ENCODE data around the gene TTC23.

TTC23 gene

DNA sequence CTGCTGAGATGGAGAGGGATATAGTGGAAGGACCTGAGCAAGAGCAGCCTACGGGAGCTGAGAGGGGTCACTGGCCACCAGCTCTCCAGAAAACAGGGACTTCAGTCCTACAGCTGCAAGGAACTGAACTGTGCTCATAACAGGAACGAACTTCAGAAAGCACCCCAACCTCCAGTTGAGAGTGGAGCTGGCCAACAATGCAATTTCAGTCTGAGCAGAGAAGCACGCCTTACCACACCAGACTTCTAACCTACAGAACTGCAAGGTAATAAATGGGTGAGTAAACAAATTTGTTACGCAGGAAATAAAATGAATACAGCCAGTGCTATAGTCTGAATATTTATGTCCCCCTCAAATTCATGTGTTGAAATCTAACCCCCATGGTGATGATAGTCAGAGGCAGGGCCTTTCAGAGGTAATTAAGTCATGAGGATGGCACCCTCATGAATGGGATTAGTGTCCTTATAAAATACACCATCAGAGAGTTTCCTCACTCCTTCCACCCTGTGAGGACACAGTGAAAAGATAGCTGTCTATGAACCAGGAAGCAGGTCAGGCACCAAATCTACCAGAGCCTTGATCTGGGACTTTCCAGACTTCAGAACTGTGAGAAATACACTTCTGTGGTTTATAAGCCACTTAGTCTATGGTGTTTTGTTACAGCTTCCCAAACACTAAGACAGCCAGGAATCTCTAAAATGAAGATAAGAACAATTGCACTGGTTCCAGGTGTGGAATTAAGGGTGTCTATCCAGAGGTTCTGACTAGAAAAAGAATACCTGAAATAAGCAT, 85.9 kb downstream of the TTC23 start:
- DNase-seq = no peak

DNA sequence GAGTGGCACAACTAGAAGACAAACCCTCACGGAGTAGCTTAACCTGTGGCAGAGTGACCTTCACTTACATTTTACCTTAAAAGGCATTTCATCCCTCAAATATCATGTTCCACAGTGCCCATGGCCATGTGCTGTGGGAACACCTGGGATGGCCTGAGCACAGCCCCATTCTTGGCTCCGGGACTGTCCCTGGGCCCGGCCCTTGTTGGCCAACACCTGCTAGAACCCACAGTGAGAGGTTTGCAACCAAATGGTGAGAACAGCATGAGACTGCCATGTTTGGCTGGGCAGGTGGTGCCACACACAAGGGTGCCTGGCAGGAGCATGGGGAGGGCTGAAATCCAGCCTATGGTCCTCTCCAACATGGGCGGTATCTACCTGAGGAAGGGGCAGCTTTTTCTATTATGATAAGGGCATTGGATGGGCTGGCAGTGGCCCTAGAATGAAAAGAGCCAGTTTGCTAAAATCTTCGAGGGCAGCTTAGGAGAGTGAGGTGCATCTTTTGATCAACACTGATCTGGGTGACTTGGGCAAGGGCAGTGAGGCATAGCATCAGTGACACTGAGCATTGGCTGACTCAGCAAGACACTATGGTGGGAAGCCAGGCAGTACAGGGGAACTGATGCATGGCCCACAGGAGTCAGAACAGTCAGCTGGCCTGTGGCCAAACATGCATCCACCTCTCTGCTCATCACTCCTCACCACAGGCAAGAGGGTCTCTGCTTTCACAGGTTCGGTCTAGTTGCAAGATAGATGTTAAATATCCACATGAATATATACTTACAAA, 90.6 kb downstream of the TTC23 start:
- DNase-seq = no peak

DNA sequence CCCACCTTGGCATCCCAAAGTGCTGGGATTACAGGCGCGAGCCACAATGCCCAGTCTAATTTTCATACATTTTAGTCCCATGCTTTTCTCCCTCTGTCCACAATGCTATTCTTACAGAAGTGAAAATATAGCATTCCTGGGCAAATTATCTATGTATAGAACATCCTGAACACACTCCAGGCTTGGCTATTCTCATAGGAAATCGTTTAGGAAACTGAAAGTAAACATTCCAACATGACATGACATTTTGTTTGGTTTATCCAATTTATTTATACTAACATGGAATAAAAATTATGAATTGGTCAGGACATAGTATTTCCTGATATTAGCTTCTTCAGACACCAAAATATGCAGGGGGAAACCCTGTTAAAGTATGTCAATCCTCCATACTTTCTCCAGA, 91.9 kb downstream of the TTC23 start:
- DNase-seq = no peak

- DNase-seq = no peak
These were observed 93.4 kb downstream of the TTC23 start for GRCh38 chr15:99155961-99156443.

GRCh38 chr15:99154271-99154670, 95.1 kb downstream of the TTC23 start:
- DNase-seq = no peak

DNA sequence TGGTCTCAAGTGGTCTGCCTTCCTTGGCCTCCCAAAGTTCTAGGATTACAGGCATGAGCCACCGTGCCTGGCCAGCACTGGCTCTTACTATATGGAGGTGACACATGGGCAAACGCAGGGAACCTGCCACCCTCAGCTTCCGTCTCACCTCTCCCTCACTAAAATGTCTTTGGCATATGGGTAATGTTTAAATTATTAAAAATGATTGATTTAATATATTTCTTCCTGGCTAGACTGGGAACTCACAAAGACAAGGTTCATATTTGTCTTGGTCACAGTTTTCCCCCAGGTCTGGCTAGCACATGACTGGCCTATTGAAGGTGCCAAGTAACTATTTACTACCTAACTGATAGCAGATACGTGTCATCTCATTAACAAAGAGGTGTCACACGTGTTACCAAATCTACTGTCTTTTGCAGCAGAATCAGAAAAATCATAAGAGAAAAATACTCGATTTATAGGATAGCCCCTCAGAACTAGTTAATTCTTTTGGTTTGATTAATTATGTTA, 96.3 kb downstream of the TTC23 start:
- no peak for DNase-seq

GRCh38 chr15:99151156-99151555, 98.2 kb downstream of the TTC23 start:
- DNase-seq = no peak

DNA sequence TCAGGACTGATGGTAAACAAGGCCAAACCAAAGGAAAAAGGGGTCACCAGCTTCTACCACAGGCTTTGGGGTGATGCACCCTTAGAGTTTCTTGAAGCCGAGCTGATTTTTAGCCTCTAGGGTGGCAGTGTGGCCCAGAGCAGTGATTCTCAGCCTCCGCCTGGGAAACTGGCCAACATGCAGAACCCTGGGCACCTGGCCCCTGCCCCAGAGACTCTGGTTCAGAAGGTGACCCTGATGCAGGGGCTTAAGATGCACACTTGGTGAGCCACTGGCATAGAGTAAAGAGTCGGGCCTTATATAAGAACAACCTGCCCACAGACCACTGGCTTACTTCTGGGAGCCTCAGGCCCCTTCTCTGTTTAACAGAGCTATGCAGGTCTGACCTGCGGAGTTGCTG, 100.0 kb downstream of the TTC23 start:
- DNase-seq = no peak

- no peak for DNase-seq
These were observed 100.5 kb downstream of the TTC23 start for GRCh38 chr15:99148851-99149276.

DNA sequence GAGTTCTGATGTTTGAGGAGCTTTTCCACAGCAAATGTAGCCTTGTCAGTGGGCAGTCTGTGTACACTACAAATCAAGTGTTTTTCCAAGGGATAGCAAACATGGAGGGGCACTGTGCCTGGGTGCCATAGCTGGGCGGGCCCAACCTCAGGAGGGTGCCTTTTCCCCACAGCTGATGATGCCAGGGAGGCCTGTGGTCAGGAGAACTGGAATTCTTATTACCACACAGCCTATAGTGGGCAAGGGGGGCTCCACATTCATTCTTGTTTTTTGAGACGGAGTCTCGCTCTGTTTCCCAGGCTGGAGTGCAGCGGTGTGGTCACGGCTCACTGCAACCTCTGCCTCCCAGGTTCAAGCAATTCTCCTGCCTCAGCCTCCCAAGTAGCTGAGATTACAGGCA, 102.7 kb downstream of the TTC23 start:
- DNase-seq = no peak

DNA sequence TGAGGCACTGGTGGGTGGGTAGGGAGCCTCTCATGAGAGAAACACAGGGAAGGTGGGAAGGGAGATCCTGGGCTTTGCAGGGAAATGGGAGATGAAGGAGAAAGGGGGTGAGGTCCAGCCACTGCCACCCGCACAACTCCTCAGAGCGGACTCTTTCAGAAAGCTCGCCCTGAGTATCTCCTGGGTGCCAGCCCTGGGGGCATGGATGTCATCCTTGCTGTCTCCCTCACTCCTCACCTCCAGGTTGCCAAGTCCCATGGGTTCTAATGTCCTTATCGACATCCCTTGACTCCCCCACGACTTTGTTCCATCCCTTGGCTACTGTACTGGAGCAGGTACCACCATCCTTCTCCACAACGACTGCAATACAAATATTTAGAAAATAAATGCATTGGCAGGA, 103.6 kb downstream of the TTC23 start:
- no peak for DNase-seq

DNA sequence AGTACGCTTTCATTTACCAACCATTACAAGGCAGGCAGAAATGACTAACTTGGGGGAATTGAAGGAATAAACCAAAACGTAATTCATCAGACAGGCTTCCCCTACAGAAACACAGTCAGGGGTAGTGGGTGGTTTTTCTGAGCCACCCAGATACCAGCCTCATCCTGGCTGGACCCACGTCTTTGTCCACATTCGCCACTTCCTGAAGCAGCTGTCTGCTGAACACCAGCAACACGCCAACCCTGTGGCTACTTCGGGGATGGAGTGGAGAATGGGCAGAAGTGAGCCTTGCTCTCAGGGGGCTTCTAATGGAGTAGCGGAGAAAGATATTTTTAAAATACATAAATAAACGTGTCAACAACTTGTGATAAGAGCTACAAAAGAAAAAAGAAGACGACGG, 104.4 kb downstream of the TTC23 start:
- DNase-seq = no peak

DNA sequence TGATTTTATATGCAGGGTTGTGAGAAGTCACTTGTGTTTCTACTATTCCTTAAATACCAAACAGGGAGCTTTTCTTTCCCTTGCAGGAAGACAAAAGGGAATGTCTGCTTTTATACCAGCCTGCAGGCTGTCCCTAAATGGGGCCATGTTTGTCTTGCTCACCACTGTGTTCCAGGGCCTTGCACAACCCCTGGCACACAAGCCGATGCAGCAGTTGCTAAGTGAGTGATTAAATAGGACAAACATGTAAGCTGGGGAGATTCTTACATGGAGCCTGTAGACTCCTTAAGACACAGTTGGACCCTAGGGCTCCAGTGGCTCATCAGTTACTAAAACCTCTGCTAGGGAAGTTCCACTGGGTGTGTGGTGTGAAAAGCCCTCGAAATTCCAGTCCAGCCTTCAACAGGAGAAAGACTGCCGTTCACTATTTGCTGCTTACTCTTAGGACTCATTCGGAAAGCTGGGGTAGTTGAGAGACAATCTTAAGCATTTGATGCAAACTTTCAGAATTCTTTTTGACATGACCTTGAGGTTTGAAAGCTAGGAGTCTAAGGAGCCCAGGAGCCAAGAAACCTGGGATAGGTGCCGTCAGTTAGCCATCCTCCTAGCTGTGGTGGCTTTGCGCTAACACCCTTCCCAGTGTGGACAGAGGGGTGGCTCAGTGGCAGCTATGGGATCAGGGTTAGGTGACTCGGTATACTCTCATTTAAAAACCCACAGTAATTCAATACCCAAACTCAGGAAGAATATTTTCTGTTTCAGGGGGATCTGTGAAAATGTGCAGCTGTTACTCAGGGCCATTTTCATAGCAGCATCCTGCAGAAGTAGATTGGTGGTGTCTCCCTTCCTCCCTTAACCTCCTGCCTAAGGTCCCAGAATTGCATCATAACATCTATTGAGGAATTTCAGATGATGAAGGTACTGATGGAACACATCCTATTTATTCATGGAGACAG, 105.4 kb downstream of the TTC23 start:
- DNase-seq = no peak

DNA sequence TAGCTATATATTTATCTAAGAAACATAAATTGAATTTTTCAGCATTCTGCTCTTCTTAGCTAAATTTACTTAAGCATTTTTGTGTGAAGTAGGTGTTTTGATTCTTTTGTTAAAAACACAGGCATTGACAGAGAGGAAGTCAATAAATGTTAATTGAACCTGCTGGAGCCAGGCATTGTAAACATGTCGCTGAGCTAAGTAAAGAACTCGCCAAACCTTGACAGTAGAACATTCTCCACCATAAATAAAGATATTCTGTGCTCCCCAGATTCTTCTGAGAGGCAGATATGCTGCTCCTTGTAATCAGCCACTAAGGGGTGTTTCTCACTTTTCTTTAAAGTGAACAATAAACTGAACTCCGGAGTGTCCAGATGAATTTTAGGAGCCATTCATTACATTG, 106.1 kb downstream of the TTC23 start:
- DNase-seq = no peak

DNA sequence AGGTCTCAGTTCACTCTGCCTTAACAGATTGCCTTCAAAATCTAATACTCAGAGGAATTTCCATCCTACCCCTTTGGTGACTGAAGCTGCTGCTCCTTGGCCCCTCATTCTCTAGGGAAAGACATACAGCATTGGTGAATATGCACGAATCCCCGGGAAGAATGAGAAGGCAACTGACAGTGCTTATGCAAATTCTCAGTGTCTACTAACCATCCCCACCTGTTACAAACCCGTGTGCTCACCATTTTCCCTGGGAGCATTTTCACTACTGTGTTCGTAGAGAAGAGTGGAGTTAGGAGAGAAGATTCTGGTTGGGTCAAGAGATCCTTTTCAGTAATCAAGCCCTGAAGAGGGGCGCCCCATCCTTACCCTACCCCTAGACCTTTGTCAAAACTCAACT, 106.8 kb downstream of the TTC23 start:
- DNase-seq = no peak

DNA sequence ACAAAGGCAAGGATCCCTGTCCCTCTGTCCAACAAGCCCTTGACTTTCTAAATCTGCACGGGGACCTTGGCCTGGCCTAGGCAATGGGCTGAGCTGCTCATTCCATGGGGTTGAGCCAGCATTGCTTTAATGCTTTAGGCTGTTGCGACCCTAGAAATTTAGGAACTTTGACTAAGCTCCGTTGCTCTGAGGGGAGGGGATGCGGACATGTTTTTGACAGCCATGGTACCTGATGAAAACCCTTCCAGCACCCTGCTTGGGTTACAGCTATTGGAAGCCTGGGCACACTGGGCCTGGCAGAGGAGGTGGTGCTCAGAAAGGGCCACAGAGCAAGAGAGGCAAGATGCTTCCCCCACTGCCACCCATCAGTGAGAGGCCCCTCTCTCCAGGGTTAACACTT, 107.4 kb downstream of the TTC23 start:
- no peak for DNase-seq

DNA sequence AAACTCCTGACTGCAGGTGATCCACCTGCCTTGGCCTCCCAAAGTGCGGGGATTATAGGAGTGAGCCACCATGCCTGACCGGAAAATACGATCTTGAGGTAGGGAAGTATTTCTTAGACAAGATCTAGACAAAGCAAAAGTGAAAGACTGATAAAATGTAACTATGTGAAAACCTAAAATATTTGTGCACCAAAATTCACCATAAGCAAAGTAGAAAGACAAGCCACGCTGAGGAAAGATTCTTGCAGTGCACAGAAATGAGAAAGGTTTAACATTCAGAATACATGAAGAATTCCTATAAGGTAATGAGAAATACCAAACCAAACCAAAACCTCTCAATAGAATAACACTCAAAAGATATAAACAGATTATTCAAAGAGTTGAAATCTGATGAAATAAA, 108.8 kb downstream of the TTC23 start:
- no peak for DNase-seq

- DNase-seq = no peak
These were observed 110.1 kb downstream of the TTC23 start for GRCh38 chr15:99139276-99139675.

DNA sequence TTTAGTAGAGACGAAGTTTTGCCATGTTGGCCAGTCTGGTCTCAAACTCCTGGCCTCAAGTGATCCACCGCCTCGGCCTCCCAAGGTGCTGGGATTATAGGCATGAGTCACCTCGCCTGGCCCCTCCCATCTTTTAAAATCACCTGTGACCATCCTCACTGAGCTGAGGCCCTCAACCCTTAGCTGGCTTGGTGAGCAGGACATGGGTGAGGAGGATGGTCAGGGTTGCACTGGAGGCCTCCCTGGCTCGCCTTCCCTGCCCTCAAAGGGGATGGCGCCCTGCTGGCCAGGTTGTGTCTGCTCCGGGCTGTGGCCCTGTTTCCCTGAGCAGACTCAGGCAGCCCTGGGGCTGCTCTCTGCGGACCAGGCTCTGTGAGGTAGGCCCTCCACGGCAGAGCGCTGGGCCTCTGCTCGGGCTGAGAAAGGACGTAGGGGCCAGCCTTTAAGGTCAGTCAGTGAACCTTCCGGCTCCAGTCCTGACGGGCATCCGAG, 110.8 kb downstream of the TTC23 start:
- no peak for DNase-seq

GRCh38 chr15:99137877-99138276, 111.5 kb downstream of the TTC23 start:
- DNase-seq = no peak

DNA sequence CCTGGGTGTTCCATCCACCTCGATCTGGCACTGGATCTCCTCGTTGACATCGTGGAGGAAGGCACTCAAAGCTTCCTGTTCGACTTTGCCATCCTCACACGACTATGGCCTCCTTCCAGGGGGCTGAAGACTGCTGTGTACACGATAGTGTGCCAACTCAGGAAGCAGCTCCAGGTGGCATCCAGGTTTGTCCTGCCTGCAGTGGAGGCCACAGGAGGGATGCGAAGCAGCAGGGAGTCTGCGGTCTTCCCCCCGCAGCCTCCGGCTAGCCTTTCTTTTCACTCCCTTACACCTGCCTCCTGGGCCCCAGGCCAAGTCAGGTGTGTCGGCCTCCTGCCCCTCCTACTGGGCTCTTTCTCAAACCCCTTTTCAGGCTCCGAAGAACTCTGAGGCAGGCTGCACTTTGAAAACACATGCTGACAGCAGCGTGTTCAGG, 112.3 kb downstream of the TTC23 start:
- DNase-seq = no peak

DNA sequence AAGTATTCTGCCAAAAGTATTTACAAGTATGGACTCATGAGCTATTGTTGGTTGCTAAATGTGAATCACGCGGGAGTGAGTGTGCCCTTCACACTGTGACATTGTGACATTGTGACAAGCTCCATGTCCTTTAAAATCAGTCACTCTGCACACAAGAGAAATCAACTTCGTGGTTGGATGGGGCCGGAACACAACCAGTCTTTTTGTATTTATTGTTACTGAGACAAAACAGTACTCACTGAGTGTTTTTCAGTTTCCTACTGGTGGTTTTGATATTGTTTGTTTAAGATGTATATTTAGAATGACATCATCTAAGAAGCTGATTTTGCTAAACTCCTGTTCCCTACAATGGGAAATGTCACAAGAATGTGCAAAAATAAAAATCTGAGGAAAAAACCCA, 114.2 kb downstream of the TTC23 start:
- DNase-seq = no peak

All from NCI-H1930 (cell line).